ENCODE results near the gene AHRR.
"Not testable (repeated sequence)": the region's sequence is repeated elsewhere in the genome, so short reads cannot be mapped to it uniquely, and the experiment has no call there.

The AHRR gene

GRCh38 chr5:478369-478981 is 157.0 kb downstream of the AHRR start:
- no peak for DNase-seq

DNA sequence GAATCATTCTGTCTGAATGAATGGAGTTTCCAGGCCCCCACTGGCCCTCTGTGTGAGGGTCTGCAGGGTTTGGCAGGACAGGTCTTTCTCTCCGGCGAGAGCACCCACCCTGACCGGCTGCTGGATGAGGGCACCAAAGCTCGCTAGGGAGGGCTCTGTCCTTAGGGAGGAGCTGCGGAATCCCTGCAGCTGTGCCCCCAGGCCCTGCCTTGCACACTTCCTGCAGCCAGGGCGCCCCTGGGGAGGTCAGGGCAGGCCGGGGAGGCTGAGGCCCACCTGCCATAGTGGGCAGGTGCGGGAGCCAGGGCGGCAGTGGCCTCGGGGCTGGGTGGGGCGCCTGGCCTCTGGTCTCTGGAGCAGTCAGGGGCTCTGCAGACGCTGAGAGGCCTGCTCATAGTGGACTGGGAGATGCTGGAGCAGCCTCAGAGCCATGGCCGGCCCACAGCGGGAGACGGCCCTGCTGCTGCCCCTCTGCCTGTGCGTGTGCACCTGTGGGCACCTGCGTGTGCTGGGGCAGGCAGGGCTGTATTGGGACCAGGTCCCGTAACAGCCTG is 157.5 kb downstream of the AHRR start:
- DNase-seq: no peak

GRCh38 chr5:479566-480319 is 158.2 kb downstream of the AHRR start:
- no peak for DNase-seq

DNA sequence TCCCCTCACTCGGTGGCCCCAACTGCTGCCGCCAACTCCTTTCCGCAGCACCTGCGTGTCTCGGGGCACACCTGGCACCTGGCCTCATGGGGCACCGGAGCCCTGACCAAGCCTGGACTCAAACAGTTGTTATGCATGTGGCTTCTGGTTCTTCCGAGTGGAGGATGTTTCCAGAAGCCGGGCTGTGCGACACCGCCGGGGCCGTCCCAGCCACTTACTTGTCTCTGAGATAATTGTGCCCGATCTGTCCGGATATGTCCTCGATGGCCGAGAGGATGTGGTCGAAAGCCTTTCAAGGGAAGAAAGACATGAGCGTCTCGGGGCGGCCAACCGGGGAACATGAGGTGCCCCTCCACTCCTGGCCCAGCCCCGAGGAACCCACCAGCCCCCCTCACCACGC is 159.8 kb downstream of the AHRR start:
- no peak for DNase-seq

DNA sequence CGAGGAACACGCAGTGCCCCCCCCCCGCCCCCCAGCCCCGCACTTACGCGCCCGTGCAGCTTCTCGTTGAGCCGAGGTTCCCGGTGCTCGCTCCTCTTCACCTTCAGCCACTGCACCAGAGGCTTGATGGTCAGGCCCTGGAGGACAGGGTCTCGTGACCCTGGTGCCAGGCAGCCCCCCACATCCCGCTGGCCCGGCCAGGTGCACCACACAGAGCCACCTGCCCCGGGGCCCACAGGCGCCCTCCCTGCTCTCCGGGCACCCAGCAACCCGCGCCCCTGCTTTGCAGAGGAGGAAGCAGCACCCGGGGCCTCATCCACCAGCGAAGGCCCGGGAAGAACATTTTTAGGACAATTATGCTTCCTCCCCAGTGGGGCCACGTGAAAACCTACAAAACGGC is 160.5 kb downstream of the AHRR start:
- DNase-seq: no peak

GRCh38 chr5:482506-482905 is 161.0 kb downstream of the AHRR start:
- DNase-seq: no peak

- DNase-seq: no peak
Measured at GRCh38 chr5:483011-483410, 161.5 kb downstream of the AHRR start.

DNA sequence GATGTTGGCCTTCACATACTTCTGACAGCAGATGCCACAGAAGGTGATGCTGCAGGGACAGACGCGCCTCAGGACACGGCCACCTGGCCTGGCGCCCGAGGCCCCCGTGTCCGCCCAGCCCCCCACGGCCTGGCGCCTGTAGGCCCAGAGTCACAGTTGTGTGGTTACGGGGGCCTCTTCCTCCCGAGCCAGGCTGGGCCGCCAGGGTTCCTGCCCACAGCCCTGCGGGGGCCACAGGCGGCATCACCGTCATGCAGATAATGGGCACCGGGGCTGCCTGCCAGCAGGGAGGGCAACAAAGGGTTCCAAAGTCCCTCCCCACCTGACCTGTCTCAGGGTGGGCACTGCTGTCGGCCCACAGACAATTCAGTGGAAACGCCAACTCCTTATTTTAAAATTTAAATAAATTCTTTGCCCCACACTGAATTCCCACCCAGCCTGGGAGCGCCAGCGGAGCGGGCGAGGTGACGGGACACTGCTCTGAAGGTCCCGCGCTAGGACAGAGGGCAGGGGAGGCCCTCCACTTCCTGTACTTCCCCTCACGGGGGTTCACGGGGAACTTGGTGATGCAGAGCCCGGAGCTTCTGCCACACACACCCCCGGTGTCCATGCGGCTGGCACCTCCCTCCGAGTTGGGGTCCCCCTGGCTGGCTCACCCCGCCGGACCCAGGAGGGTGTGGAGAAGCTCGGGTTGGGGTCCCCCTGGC is 162.1 kb downstream of the AHRR start:
- no peak for DNase-seq

DNA sequence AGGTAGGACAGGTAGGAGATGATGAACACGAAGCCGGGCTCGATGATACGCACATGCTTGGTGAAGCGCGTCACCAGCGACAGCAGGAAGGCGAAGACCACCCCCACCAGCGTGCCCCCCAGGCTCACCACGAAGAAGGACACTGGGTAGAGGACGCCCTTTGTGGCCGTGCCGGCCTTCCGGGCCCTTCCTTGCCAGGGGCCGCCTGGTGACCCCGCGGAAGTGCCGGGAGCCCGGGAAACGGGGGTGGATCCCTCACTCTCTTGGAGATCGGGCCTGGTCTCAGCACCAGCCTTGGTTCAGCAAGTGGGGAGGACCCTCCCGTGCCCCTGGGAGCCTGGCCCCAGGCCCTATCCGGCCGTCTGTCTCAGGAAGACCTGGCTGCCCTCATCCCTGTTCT is 163.0 kb downstream of the AHRR start:
- no peak for DNase-seq

DNA sequence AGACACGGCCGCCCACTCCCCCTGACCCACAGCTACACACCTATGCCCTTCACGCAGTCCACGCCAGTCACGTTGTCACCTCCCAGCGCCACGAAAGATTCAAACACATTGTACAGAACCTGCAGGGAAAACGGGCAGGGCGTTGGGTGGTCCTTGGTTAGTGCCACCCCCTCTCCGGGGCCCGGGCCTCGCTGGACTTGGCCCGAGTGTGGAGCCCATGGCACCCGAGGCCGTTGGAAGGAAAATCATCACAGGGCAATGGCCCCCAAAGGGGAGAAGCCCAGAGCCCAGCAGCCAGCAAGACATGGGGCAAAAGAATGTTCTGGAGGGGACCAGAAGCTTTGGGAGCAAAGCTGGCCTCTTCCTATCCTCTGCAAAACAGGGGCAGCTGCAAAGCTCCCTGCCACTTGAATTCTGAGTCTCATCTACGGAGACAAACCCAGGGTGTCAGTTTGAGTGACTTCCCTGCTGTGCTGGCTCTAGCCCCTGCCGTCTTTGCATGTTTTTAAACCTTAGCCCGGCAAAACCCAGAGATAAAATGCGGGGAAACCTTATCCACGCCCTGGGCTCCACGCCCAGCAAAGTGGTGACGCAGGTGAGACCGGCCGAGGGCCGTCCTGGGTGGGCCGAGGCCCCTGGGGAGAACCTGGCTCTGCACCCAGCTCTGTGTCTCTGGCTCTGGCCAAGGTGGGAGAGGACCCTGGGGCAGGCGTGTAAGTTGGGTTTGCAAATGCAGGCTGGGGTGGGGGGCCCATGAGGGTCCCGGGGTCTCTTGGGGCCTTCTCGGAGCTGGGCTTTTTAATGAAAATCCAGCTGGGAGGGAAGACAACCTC is 163.8 kb downstream of the AHRR start:
- DNase-seq: no peak

GRCh38 chr5:485946-486491 is 164.5 kb downstream of the AHRR start:
- DNase-seq: no peak

GRCh38 chr5:486597-486996 is 165.1 kb downstream of the AHRR start:
- DNase-seq: not testable (repeated sequence)

All from hippocampal formation (tissue), 2 donors.